GM18505 (cell line): ENCODE results near the gene BCCIP.

Experiments
- ATAC-seq: cut with Tn5 transposase; IDR thresholded peaks from one replicate; pipeline ENCODE4 v1.9.1; 2021; ENCODE audit not compliant: unreplicated experiment
- POLR2A ChIP-seq: IDR thresholded peaks from 4 replicates; pipeline ENCODE4 v1.6.1; 2011; ENCODE audit warnings: borderline replicate concordance; ENCODE audit not compliant: insufficient read depth, insufficient read length; ENCODE audit errors: extremely low read depth

Gene BCCIP

GRCh38 chr10:125785791-125786190 is 37.6 kb upstream of the BCCIP start:
- no peak for ATAC-seq
- no peak for TF ChIP-seq POLR2A

DNA sequence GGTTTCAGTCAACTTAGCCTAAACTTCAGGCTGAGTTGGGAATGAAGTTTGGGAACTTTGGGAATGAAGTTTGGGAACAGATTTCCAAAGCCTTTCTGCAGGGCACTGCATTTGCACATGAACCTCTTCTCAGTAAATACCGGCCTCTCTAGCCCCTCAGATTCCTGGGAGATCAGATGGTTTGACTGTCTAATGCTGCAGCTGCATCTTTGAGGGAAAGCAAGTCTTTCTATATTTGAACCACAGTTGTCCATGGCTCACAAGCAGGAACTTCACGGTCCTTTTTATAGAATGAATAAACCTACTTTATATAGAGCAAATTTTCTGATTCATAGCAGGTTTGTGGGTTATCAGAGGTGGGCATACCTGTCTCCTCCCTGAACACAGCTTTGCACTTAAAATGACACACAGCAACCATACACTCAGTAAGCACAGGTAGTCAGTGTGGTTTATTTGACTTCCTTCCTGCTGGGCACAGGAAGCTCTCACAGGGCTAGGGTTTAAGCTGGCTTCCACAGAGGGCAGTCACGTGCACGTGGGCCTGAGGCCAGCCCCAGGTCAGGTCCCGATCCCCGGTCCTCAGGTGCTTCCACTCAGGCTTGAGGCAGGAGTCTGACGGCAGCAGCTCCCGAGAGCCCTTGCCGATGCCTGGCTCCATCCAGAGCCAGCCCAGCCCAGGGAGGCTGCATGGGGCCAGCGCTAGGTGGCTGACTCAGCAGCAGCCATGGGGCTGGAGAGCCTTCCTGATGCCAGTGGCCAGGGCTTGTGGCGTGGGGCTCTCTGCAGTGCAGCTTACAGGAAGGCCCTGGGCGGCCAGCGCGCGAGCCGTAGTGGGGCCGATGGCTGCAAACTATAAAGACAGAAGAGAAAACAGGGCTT is 35.0 kb upstream of the BCCIP start:
- ATAC-seq = no peak
- TF ChIP-seq POLR2A = no peak

- no peak for ATAC-seq
- no peak for TF ChIP-seq POLR2A
Observed at GRCh38 chr10:125792342-125793300, 30.7 kb upstream of the BCCIP start.

DNA sequence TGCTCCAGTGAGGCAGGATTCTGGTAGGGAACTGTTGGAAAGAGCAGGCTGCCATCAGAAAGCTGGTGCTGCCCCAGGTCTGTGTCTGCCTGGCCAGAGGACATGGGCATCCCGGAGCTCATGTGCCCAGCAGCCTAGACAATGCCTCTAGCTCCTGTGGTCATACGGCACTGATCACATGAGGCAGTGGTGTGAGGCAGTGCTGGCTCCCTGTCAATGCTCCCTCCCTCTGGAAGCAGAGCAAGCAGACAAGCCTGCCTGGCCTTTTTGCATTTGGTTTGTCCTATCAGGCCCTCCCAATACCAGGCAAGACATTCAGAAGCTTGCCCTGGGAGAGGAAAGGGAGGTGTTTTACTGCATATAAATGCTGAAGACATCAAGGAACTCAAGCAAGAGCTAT is 28.2 kb upstream of the BCCIP start:
- ATAC-seq = no peak
- TF ChIP-seq POLR2A = no peak

GRCh38 chr10:125795637-125796190 is 27.6 kb upstream of the BCCIP start:
- TF ChIP-seq POLR2A = no peak
- no peak for ATAC-seq

GRCh38 chr10:125797424-125797823 is 25.9 kb upstream of the BCCIP start:
- TF ChIP-seq POLR2A = no peak
- no peak for ATAC-seq

- no peak for ATAC-seq
- no peak for TF ChIP-seq POLR2A
Observed at GRCh38 chr10:125797994-125798662, 25.2 kb upstream of the BCCIP start.

DNA sequence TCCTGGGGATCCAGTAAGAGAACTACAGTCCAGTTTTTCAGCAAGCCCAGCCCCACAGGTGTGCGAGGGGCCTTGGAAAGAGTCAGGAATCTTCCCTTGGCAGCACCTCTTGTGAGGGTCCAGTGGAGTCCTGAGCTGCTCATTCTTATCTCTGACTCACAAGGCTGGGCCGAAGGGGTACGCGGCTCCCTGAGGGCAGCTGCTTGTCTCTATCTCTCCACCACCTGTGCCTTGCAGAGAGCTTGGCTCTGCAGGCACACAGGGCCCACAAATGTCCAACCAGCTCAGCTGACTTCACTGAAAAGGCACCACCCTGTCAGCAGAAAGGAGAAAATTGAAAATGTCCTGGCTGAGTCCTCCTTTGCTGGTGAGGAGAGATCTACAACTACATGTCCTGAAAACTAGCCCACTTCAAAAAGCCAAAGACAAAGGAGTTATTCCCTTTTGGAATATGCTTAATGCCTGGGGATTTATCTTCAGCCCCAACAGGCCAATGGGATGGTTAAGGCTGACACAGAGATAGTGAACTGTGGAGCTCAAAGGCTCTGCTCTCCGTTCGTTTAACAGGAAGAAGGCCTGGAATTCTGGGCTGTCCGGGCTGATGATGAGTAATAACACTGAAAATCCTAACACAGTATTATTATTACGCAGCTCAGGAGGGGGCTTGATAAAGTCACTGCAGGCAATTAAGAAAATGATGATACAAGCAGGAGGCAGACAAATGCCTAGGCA is 23.7 kb upstream of the BCCIP start:
- no peak for ATAC-seq
- no peak for TF ChIP-seq POLR2A

DNA sequence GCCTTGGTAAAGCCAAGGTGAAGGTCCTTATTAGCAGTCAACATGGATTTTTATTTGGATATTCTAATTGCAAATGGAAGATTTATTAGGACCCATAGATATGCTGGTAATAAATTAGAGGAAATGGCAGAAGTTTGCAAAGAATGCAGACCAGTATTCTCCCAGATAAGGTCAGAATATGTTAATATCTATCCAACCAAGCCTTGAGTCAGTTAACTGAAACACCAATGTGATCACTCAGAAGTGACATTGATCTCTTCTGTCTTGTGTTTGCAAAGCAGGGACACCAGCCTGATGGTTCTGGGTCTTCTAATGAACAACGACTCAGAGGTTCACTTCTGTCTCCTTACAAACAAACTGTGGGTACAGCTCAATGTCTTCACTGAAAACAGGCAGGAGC is 21.8 kb upstream of the BCCIP start:
- no peak for TF ChIP-seq POLR2A
- no peak for ATAC-seq

GRCh38 chr10:125802131-125802530 is 21.2 kb upstream of the BCCIP start:
- ATAC-seq = no peak
- no peak for TF ChIP-seq POLR2A

DNA sequence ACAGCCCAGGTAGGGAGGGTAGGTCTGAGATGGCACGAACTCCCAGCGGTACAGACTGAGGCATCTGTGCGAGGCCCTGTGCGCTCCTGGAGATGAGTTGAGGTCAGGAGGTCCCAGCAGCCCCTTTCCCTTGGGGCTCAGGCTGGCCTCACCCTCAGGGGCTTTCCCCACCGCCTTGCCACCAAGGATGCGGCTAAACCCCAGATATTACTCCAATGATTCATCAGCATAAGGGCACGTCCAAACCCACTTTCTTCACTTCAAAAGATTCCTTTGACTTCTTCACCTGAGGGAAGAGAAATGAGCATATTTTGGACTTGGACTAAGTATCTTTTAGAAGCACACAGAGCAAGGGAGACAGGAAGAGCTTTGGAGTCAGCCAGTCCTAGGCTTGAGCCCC is 20.6 kb upstream of the BCCIP start:
- no peak for TF ChIP-seq POLR2A
- no peak for ATAC-seq

- no peak for ATAC-seq
Observed at GRCh38 chr10:125808047-125808446, 15.3 kb upstream of the BCCIP start.

More at GRCh38 chr10:125808047-125808446, 15.3 kb upstream of the BCCIP start:
- TF ChIP-seq POLR2A = no peak
